ENCODE measurements around the gene TTC12. TPM values are rescaled to one million over a fixed set of nuclear protein-coding genes. Genes with fewer than 3 reads are reported as not detected.

The TTC12 gene
- total and polyA plus RNA-seq, 2 donors from 2014 or later: 16.7 to 34.4 TPM

GRCh38 chr11:113382121-113382520 lies 67.7 kb downstream of the TTC12 start:
- H3K9ac ChIP-seq (ENCODE audit: low read length in 3 of 3): no peak overlapping the region

GRCh38 chr11:113384551-113384950 lies 70.2 kb downstream of the TTC12 start:
- Histone ChIP-seq H3K27me3 (ENCODE audit: control insufficient read depth, insufficient read depth, low read length) (no peaks in the 10 kb centered on the region), H3K4me1 (ENCODE audit: control insufficient read depth in 2 of 3, insufficient read depth in 2 of 3, low read depth in 1 of 3, low read length in 3 of 3) (no peaks in the 10 kb centered on the region), H3K9ac (ENCODE audit: low read length in 3 of 3) (no peak overlapping the region), H3K4me3 (ENCODE audit: low read length in 3 of 3) (no peak overlapping the region), H3K27ac (ENCODE audit: low read depth in 2 of 2, low read length in 2 of 2) (no peak overlapping the region), H3K9me3 (ENCODE audit: control insufficient read depth in 2 of 3, insufficient read depth in 1 of 3, low read length in 3 of 3) (no peaks in the 10 kb centered on the region), H3K36me3 (ENCODE audit: control insufficient read depth in 2 of 3, insufficient read depth in 3 of 3, low read length in 3 of 3) (no peaks in the 10 kb centered on the region)
- peak in 2 of 5 donors; percentile 9 to 18 for DNase-seq
- intact Hi-C loops (cut with DNase I): no loop called here
- no peak for FAIRE-seq
- TF ChIP-seq CTCF (IDR thresholded peaks at IDR 0.05; ENCODE audit: borderline replicate concordance, extremely low read depth, insufficient read depth): no peak

More at GRCh38 chr11:113382121-113382520, 67.7 kb downstream of the TTC12 start:
- TF ChIP-seq CTCF (IDR thresholded peaks at IDR 0.05; ENCODE audit: borderline replicate concordance, extremely low read depth, insufficient read depth): no peak
- Histone ChIP-seq H3K9me3 (ENCODE audit: control insufficient read depth in 2 of 3, insufficient read depth in 1 of 3, low read length in 3 of 3) (no peaks in the 10 kb centered on the region), H3K27ac (ENCODE audit: low read depth in 2 of 2, low read length in 2 of 2) (no peak overlapping the region), H3K4me3 (ENCODE audit: low read length in 3 of 3) (no peak overlapping the region), H3K4me1 (ENCODE audit: control insufficient read depth in 2 of 3, insufficient read depth in 2 of 3, low read depth in 1 of 3, low read length in 3 of 3) (no peaks in the 10 kb centered on the region), H3K27me3 (ENCODE audit: control insufficient read depth, insufficient read depth, low read length) (no peaks in the 10 kb centered on the region), H3K36me3 (ENCODE audit: control insufficient read depth in 2 of 3, insufficient read depth in 3 of 3, low read length in 3 of 3) (no peaks in the 10 kb centered on the region)
- no peak for DNase-seq
- FAIRE-seq: no peak
- intact Hi-C loops (cut with DNase I): no loop called here

GRCh38 chr11:113385749-113386148 lies 71.4 kb downstream of the TTC12 start:
- Histone ChIP-seq H3K9me3 (ENCODE audit: control insufficient read depth in 2 of 3, insufficient read depth in 1 of 3, low read length in 3 of 3) (no peaks in the 10 kb centered on the region), H3K4me1 (ENCODE audit: control insufficient read depth in 2 of 3, insufficient read depth in 2 of 3, low read depth in 1 of 3, low read length in 3 of 3) (no peaks in the 10 kb centered on the region), H3K27ac (ENCODE audit: low read depth in 2 of 2, low read length in 2 of 2) (no peak overlapping the region), H3K9ac (ENCODE audit: low read length in 3 of 3) (no peak overlapping the region), H3K36me3 (ENCODE audit: control insufficient read depth in 2 of 3, insufficient read depth in 3 of 3, low read length in 3 of 3) (no peaks in the 10 kb centered on the region), H3K27me3 (ENCODE audit: control insufficient read depth, insufficient read depth, low read length) (no peaks in the 10 kb centered on the region), H3K4me3 (ENCODE audit: low read length in 3 of 3) (no peak overlapping the region)
- intact Hi-C loops (cut with DNase I): no loop called here
- TF ChIP-seq CTCF (IDR thresholded peaks at IDR 0.05; ENCODE audit: borderline replicate concordance, extremely low read depth, insufficient read depth): no peak
- FAIRE-seq (no peak), DNase-seq (no peak)

- intact Hi-C loops (cut with DNase I): no loop called here
- no peak for TF ChIP-seq CTCF (IDR thresholded peaks at IDR 0.05; ENCODE audit: borderline replicate concordance, extremely low read depth, insufficient read depth)
- Histone ChIP-seq H3K4me1 (ENCODE audit: control insufficient read depth in 2 of 3, insufficient read depth in 2 of 3, low read depth in 1 of 3, low read length in 3 of 3) (no peaks in the 10 kb centered on the region), H3K36me3 (ENCODE audit: control insufficient read depth in 2 of 3, insufficient read depth in 3 of 3, low read length in 3 of 3) (no peaks in the 10 kb centered on the region), H3K9me3 (ENCODE audit: control insufficient read depth in 2 of 3, insufficient read depth in 1 of 3, low read length in 3 of 3) (no peaks in the 10 kb centered on the region), H3K9ac (ENCODE audit: low read length in 3 of 3) (no peak overlapping the region), H3K4me3 (ENCODE audit: low read length in 3 of 3) (no peak overlapping the region), H3K27ac (ENCODE audit: low read depth in 2 of 2, low read length in 2 of 2) (no peak overlapping the region), H3K27me3 (ENCODE audit: control insufficient read depth, insufficient read depth, low read length) (no peaks in the 10 kb centered on the region)
- FAIRE-seq: no peak
- no peak for DNase-seq
Measured at GRCh38 chr11:113386866-113387265, 72.5 kb downstream of the TTC12 start.

Measured in kidney (tissue), 14 donors.